NCI-H526 treated with DMSO at 0.1 percent for 48 hours (cell line): ENCODE data around the gene GLB1L.
A peak's percentile ranks its signal among the peaks of the same experiment; 100 is the strongest.
"Not testable (repeated sequence)": the region's sequence is repeated elsewhere in the genome, so short reads cannot be mapped to it uniquely, and the experiment has no call there.

Source experiments
- DNase-seq: peaks from one replicate; lab custom pipeline; 2025; lab: John Stamatoyannopoulos, UW

GLB1L gene

GRCh38 chr2:219245148-219245898 is at the start of gene GLB1L, which contains the start of gene STK16:
Gene GLB1L, minus strand, starts transcription at chr2:219245444. Its CDS starts 1,871 bp downstream, at chr2:219243573.
Gene STK16, plus strand, starts transcription at chr2:219245479. Its CDS starts 521 bp downstream, at chr2:219246000.
- peak; percentile 64 for DNase-seq

GRCh38 chr2:219294356-219295351 is 49.4 kb upstream of the GLB1L start:
- DNase-seq: peak; percentile 85

GRCh38 chr2:219293736-219294231 is 48.5 kb upstream of the GLB1L start:
- DNase-seq: no peak

- DNase-seq: no peak
These were observed 47.4 kb upstream of the GLB1L start for GRCh38 chr2:219292616-219293015.

- DNase-seq: no peak
These were observed 46.8 kb upstream of the GLB1L start for GRCh38 chr2:219291910-219292490.

DNA sequence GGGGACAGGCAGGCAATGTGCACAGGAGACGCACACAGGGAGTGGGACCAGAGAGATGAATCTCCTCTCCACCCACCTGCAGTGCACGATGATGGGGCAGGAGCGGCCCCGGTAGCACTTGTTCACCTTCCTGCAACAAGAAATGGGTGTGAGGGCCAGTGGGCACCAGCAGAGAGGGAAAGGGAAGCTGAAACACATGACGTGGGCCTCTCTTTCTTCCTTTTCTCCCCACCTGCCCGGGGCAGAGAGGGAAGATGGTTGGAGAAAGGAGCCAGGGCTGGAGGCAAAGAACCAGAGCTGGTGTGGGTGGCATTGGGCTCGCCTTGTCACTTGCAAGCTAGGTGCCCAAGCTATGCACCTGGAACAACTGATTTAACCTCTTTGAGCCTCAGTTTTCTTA is 46.1 kb upstream of the GLB1L start:
- no peak for DNase-seq

- DNase-seq: no peak
These were observed 45.3 kb upstream of the GLB1L start for GRCh38 chr2:219290381-219291171.

DNA sequence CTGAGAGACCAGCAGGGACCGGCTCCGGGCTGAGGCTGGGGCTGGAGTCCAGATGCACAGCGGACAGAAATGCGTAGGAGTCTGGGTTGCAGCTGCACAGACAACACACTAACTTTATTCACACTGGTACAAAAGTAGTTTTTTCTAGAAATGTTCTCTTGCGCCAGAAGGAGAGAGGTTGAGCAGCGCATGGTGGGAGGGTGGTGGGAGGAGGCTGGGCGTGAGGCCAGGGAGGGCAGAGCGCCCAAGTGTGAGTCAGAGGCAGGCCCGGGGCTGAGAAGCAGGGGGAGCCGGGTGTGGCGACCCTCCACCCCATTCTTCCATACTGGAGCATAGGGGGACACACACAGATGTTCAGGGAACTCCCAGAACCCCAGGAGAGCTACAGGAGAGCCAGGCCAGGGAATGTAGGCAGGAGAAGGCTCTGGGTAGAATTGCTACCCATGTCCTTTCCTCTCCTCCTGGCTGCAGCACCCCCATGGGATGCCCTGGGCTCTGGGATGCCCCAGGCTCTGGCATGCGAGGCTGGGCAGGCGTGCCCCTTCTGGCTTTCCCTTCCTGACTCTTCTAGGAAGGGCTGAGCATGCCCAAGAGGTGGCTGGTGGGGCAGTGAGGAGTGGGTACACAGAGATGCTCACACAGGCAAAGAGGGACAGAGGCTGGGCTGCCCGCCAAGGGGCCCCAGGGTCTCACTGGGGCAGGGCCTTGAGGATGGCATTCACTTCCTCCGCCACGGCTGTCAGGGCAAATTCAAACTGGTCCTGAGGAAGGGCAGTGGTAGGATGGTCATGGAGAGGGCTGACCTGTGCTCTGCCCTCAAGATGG is 44.5 kb upstream of the GLB1L start:
- no peak for DNase-seq

DNA sequence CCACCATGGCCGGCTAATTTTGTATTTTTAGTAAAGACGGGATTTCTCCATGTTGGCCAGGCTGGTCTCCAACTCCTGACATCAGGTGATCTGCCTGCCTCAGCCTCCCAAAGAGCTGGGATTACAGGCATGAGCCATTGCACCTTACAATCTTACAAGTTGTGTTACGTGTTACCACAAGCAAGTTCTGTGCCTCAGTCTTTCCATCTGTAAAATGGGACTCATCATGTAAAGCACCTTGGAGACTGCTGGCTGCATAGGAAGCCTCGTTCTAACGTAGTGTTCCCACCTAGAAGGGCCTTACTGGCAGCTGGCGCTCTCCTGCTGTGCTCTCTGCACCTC is 43.9 kb upstream of the GLB1L start:
- DNase-seq: no peak

DNA sequence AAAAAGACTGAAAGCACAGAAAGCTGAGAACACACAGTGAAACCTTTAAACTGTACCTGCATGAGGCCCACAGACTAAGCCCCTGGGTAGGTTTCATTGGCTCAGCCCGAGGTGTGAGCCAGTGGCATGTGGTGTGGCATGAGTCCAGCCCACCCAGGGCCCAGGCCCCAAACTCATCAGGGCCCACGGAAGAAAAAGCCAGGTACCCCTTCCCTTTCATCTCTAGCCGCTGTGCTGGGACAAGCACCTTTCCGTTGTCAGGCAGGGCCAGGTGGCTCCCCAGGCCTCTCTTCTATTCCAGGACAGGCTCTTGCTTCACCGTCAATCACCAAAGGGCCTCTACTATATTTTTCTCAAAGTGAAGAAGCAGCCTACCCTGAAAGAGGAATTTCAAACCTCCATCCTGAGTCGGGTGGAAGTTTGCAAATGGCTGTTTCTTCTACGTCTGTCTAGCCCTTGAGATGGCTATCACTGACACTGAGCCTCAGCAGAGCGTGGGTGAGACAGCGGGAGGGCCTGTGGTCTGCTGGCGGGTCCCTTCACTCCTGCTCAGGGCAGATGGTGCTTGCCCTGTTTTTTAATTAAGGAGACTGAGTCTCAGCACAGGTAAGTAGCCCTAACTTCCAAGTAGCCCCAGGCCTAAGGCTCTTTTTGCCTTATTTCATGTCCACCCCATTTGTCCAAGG is 42.5 kb upstream of the GLB1L start:
- no peak for DNase-seq

DNA sequence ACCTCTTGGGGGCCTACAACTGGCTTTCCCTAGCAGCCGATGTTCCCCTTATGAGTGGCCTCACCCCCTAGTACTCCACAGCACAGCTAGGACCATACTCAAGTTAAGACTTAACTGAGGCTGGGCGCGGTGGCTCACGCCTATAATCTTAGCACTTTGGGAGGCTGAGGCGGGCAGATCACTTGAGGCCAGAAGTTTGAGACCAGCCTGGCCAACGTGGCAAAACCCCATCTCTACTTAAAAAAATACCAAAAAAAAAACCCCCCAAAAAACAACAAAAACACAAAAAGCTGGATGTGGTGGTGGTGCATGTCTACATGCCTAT is 41.8 kb upstream of the GLB1L start:
- not testable (repeated sequence) for DNase-seq

GRCh38 chr2:219286436-219287115 is 41.3 kb upstream of the GLB1L start:
- DNase-seq: no peak

DNA sequence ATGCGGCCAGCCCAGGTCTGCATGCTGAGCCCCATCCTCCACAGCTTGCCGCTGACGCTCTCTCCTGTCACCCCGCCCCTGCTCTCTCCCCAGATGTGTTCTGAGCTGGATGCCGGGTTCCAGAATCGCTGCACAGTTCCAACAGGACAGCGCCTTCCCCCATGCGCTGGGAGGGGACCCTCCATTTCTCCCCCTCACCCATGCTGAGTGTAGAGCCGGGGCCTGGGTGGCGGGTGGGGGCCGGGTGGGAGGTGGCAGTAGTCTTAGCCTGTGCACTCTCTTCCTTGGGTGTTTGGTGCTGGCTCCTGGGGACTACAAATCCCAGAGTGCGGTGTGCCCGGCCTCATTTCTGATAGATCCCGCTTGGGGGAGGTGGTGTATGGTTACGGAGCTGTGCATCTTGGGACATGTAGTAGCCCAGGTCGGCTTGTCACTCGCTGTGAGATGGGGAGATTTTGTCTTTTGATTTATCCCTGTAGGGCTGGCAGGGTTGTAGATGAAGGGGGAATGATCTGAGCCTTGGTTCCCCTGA is 40.7 kb upstream of the GLB1L start:
- DNase-seq: no peak

DNA sequence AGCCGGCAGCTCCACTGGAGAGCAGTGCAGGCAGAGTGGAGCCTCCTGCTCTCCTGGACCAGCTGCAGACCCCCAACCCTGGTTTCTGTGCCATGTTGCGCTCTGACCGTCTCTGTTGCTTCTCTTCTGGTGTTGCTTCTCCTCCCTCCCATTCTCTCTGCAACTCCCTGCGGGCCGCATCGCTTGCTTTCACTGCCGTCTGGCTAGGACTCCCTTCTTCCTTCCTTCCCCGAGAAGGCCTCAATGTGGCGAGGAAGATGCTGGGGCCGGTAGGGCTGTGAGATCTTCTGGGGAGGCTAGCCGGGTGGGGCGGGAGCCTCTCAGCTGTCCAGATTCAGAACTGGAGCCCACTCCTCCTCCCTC is 40.1 kb upstream of the GLB1L start:
- no peak for DNase-seq

GRCh38 chr2:219284501-219285372 is 39.5 kb upstream of the GLB1L start:
- no peak for DNase-seq

DNA sequence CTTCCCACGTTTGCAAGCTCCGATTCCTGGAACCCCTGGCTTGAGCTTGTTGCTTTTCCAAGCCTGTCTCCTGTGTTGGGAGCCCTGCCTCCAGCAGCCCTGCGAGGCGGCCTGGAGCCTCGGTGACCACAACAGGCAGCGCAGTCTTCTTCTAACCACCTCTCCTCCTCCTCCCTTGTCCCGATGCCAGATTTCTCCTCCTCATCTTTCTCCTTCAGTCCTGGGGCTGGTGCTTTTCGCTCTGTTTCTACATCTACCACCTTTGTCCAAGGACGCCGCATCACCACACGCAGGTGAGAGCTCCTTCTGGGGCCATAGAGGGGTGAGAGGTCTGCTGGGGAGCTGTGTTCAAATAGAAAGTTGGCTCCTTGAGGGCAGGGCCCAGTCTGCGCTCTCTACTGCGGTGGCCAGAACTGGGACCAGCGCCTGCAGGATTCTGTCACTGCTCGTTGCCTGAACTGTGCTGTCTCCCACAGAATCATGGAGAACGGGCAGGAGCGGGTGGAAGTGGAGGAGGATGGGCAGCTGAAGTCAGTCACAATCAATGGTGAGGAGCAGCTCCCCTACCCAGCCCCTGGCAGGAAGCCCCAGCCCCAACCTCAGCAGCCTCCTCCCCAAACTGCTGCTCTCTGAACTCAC is 37.8 kb upstream of the GLB1L start:
- no peak for DNase-seq

DNA sequence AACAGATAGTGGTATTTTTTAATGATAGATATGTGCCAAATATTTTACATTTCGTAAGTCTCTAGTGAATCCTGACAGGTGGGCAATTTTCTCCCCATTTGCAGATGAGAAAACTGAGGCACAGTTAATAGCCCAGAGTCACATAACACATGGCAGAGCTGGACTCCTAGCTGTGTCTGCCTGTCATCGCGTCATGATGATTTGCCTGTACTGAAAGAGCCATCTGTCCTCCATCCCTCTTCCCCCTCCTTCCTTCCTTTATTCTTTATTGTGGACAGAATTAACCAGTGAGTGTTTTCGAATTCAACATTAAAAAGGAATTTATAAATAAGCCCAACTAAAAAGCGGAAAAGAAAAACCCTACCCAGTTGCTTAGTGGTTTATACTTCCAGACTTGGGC is 37.1 kb upstream of the GLB1L start:
- DNase-seq: no peak

DNA sequence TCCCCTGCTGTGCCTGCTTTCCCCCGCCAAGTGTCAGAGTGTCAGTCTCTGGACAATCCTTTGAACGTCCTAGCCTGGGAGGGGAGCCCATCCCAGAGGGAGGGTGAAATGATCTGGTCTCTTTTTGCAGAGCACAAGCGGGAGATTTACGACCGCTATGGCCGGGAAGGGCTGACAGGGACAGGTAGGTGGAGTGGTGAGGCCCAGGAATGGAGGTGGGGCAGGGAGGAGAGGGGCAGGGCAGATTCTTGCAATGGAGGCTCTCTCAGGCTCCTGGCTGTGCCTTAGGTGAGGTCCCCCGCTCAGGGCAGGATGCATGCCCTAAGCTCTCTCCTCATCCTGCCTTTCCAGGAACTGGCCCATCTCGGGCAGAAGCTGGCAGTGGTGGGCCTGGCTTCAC is 36.3 kb upstream of the GLB1L start:
- DNase-seq: no peak
